ENCODE results near the gene PRR29. TPM values are rescaled to one million over a fixed set of nuclear protein-coding genes. Genes with fewer than 3 reads are reported as not detected.
"Not testable (repeated sequence)": the region's sequence is repeated elsewhere in the genome, so short reads cannot be mapped to it uniquely, and the experiment has no call there.

The PRR29 gene
- total RNA-seq, 2 donors from 2014 or later: 0.16 TPM; not detected in 1

DNA sequence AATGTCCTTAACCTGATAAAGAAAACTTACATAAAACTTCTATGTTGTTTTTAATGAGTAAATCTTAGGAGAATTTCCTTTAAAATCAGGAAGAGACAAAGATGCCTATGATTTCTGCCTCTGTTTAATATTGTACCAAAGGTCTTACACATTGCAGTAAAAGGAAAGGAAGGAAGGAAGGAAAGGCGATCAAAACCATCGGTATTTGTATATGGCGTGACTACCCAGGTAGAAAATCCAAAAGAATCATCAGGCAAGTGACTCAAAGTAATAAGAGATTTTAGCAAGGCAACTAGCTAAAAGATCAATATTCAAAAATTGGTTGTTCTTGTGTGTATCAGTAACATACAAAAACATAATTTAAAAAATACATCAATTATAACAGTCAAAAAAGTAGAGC is 18.8 kb downstream of the PRR29 start:
- no peaks in the 10 kb centered on the region for H3K36me3 ChIP-seq
- no peak overlapping the region for H3K9ac ChIP-seq (ENCODE audit: low read depth in 2 of 2, low read length in 2 of 2)
- H3K4me1 ChIP-seq: no peaks in the 10 kb centered on the region
- no peaks in the 10 kb centered on the region for H3K27me3 ChIP-seq
- TF ChIP-seq, protein P1, sequence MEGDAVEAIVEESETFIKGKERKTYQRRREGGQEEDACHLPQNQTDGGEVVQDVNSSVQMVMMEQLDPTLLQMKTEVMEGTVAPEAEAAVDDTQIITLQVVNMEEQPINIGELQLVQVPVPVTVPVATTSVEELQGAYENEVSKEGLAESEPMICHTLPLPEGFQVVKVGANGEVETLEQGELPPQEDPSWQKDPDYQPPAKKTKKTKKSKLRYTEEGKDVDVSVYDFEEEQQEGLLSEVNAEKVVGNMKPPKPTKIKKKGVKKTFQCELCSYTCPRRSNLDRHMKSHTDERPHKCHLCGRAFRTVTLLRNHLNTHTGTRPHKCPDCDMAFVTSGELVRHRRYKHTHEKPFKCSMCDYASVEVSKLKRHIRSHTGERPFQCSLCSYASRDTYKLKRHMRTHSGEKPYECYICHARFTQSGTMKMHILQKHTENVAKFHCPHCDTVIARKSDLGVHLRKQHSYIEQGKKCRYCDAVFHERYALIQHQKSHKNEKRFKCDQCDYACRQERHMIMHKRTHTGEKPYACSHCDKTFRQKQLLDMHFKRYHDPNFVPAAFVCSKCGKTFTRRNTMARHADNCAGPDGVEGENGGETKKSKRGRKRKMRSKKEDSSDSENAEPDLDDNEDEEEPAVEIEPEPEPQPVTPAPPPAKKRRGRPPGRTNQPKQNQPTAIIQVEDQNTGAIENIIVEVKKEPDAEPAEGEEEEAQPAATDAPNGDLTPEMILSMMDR (IDR thresholded peaks at IDR 0.05): no peak
- DNase-seq: no peak
- intact Hi-C loops (cut with DNase I): no loop called here
- H3K9me3 ChIP-seq: no peaks in the 10 kb centered on the region
- H3K4me3 ChIP-seq: no peak overlapping the region
- H3K27ac ChIP-seq: no peak overlapping the region

DNA sequence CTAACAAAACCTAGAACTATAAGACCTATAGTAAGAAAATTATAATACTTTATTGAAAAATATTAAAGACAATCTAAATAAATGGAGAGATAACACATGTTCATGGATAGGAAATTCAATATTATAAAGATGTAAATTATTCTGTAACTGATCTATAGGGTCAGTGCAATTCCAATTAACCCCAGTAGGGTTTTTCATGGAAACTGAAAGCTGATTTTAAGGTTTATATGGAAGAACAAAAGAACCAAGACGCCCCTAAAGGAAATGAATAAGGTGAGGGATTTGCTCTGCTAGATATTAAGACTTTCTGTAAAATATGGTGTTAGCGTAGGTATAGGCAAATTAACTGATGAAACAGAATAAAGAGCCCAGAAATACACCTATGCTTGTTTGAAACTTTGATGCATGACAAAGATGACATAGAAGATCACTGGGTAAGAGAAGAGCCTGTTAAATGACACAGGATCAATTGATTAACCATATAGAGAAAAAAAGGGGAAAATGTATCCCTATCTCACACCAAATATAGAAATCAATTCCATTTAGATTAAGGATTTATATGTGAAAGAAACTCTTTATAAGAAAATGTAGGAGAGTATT is 19.3 kb downstream of the PRR29 start:
- Histone ChIP-seq H3K4me3 (no peak overlapping the region), H3K27me3 (no peaks in the 10 kb centered on the region), H3K27ac (no peak overlapping the region), H3K9me3 (no peaks in the 10 kb centered on the region), H3K9ac (ENCODE audit: low read depth in 2 of 2, low read length in 2 of 2) (no peak overlapping the region), H3K4me1 (no peaks in the 10 kb centered on the region), H3K36me3 (no peaks in the 10 kb centered on the region)
- intact Hi-C loops (cut with DNase I): no loop called here
- TF ChIP-seq, protein P1 (IDR thresholded peaks at IDR 0.05): no peak
- DNase-seq: no peak

DNA sequence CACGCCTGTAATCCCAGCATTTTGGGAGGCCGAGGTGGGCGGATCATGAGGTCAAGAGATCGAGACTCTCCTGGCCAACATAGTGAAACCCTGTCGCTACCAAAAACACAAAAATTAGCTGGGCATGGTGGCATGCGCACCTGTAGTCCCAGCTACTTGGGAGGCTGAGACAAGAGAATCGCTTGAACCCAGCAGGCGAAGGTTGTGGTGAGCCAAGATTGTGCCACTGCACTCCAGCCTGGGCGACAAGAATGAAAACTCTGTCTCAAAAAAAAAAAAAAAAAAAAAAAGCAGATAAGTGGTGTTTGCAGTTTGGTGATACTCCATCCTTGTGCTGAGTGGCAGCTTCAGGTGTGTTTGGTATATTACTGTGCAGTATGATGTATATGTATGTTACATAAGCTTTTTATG is 21.4 kb downstream of the PRR29 start:
- peak; percentile 14 for DNase-seq
- H3K4me3 ChIP-seq: peak overlapping the region; percentile 38
- H3K4me1 ChIP-seq; intact Hi-C loops (cut with DNase I); H3K36me3 ChIP-seq; H3K9me3 ChIP-seq; H3K27me3 ChIP-seq: not testable (repeated sequence)
- H3K9ac ChIP-seq (ENCODE audit: low read depth in 2 of 2, low read length in 2 of 2): peak overlapping the region; percentile 77 to 83
- H3K27ac ChIP-seq: peak overlapping the region; percentile 39

DNA sequence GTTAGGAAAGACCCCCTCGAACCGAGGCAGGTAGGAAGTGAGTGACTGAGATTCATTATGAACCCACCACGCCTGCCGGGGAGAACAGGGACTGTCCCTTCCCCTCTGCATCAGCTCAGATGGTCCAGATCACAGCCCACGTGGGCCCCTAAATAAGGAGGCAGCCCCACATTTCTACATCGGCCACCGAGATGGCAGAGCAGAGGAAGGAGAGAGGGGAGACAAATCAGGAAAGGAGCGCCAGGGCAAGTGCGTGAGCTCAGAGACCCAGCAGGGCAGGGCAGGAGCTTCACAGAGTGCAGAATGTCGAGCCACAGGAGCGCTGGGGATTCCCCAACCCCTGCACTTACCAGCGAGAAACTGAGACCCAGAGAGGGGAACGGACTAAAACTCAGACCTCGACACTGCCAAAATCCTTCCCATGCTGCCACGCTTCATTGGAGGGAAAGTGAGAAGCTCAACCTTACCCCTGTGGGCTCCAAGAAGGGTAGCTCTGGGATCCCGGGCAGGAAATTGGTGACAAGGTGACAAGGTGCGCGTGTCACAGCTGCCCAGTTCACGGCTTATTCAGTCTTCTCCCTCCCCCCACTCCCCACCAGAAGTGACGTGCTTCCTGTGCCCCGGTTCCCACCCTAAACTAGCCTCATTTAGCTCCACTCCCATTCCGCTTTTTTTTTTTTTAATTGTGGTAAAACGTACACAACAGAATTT is 22.1 kb downstream of the PRR29 start, which contains the start of gene ICAM2:
ICAM2 (minus strand) TSS at position 578 of the 711 bp plus-strand sequence. CDS start 13,942 bp downstream, outside the sequence.
- peak within 1 kb of the TSS; percentile 77 to 83 for H3K9ac ChIP-seq (ENCODE audit: low read depth in 2 of 2, low read length in 2 of 2)
- peak; percentile 67 for DNase-seq
- H3K4me3 ChIP-seq: peak within 1 kb of the TSS; percentile 38
- TF ChIP-seq, protein P1 (IDR thresholded peaks at IDR 0.05): no peak
- H3K27ac ChIP-seq: peak within 1 kb of the TSS; percentile 39
- no peaks in the 10 kb centered on the region for H3K9me3 ChIP-seq
- H3K4me1 ChIP-seq: no peaks in the 10 kb centered on the region
- no peaks in the 10 kb centered on the region for H3K36me3 ChIP-seq
- H3K27me3 ChIP-seq: no peaks in the 10 kb centered on the region
- intact Hi-C loops (cut with DNase I): loop anchor here (10.0 kb wide), 1 partner anchor 105 kb away; the partner anchor contains the start of genes CSHL1 and GH1

DNA sequence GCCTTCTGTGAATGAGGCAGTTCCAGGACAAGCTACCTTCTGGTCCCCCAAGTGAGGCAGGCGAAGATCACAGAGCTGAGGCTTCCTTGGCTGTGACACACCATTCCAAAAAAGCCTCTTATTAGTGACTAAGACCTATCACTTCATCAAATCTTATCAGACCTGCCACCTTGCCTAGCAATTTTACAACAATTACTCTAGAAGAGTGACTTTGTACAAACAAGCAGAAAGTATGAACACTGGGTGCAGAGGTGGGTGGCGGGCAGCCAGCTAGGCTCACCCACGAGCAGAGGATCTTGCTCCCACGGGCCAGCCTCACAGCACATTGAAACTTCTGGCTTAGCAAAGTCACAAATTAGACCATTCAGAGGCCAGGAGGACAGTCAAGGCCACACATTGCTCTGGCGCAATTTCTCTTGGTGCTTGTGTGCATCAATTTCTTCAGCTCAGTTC is 24.5 kb downstream of the PRR29 start:
- Histone ChIP-seq H3K9ac (ENCODE audit: low read depth in 2 of 2, low read length in 2 of 2) (no peak overlapping the region), H3K4me3 (no peak overlapping the region), H3K27me3 (no peaks in the 10 kb centered on the region), H3K9me3 (no peaks in the 10 kb centered on the region), H3K4me1 (peaks cover 8% of the 10 kb centered on the region), H3K36me3 (no peaks in the 10 kb centered on the region), H3K27ac (no peak overlapping the region)
- intact Hi-C loops (cut with DNase I): loop anchor here (10.0 kb wide), 1 partner anchor 108 kb away; the partner anchor contains the start of genes CSHL1 and GH1
- TF ChIP-seq, protein P1 (IDR thresholded peaks at IDR 0.05): no peak
- DNase-seq: peak; percentile 11
